PC-3 (cell line): ENCODE results near the gene WIPF1. TPM values are rescaled to one million over a fixed set of nuclear protein-coding genes. Genes with fewer than 3 reads are reported as not detected.

ENCODE experiments used
- ATAC-seq: fragments of 200-7000 bp; cut with Tn5 transposase; 2 replicates; pipeline ENCODE4 v1.9.1; 2020; ENCODE audit warnings: mild to moderate bottlenecking, moderate library complexity
- BruUV-seq: library from RNA; stranded (reverse); fragments of 400-500 nt; replicated peaks from 2 replicates; lab custom pipeline; 2021; lab: Mats Ljungman, UMichigan
- CTCF ChIA-PET: fragments of 300-600 bp; sonication (Branson Sonifier 250); formaldehyde crosslinking; loops from one replicate; lab custom pipeline; 2022; ENCODE audit warnings: antibody characterized with exemption; lab: Charles Lee
- POLR2A ChIA-PET: fragments of 300-600 bp; sonication (Branson Sonifier 250); formaldehyde crosslinking; loops from one replicate; lab custom pipeline; 2022; ENCODE audit warnings: antibody characterized with exemption; ENCODE audit not compliant: unreplicated experiment; lab: Charles Lee
- DNase-seq: peaks from one replicate; pipeline ENCODE4 v3.0.0-alpha.2; 2015
- H2AFZ ChIP-seq: fragments of 300-600 bp; sonication (generic); 2 replicates; pipeline ENCODE4 v1.6.0; 2016; ENCODE audit warnings: antibody characterized with exemption, low read length
- H3F3A ChIP-seq: fragments of 300-600 bp; sonication (generic); one replicate; pipeline ENCODE4 v1.6.0; 2017; ENCODE audit warnings: antibody characterized with exemption, low read length, control low read depth, mild to moderate bottlenecking; ENCODE audit not compliant: unreplicated experiment
- H3K27ac ChIP-seq: fragments of 300-600 bp; sonication (generic); 2 replicates; pipeline ENCODE4 v1.5.1; 2016; ENCODE audit warnings: mild to moderate bottlenecking, low read length
- H3K27me3 ChIP-seq: fragments of 300-600 bp; sonication (generic); 2 replicates; pipeline ENCODE4 v1.6.1; 2016; ENCODE audit warnings: low read length, mixed read lengths
- H3K36me3 ChIP-seq: fragments of 300-600 bp; sonication (generic); 2 replicates; pipeline ENCODE4 v1.6.1; 2016; ENCODE audit warnings: low read depth, mixed run types, low read length, mixed read lengths
- H3K4me1 ChIP-seq: fragments of 300-600 bp; sonication (generic); 2 replicates; pipeline ENCODE4 v1.5.1; 2016; ENCODE audit warnings: low read length; ENCODE audit not compliant: insufficient read depth
- H3K4me2 ChIP-seq: fragments of 300-600 bp; sonication (generic); 2 replicates; pipeline ENCODE4 v1.6.0; 2016; ENCODE audit warnings: low read length
- H3K4me3 ChIP-seq: fragments of 300-600 bp; sonication (generic); 2 replicates; pipeline ENCODE4 v1.5.1; 2016; ENCODE audit warnings: mild to moderate bottlenecking, low read length, mixed read lengths
- H3K79me2 ChIP-seq: fragments of 300-600 bp; sonication (generic); 2 replicates; pipeline ENCODE4 v1.6.1; 2017; ENCODE audit warnings: low read length, mixed read lengths
- H3K9ac ChIP-seq: fragments of 300-600 bp; sonication (generic); 2 replicates; pipeline ENCODE4 v1.6.0; 2016; ENCODE audit warnings: mild to moderate bottlenecking, low read length
- H3K9me2 ChIP-seq: fragments of 300-600 bp; sonication (generic); replicated peaks from 2 replicates; pipeline ENCODE4 v1.6.1; 2016; ENCODE audit warnings: mixed run types, low read length, mixed read lengths
- H3K9me3 ChIP-seq: fragments of 300-600 bp; sonication (generic); 2 replicates; pipeline ENCODE4 v1.6.1; 2016; ENCODE audit warnings: low read length, mixed read lengths
- H4K20me1 ChIP-seq: fragments of 300-600 bp; sonication (generic); 2 replicates; pipeline ENCODE4 v1.6.1; 2016; ENCODE audit warnings: low read length, mixed read lengths
- EZH2 ChIP-seq: fragments of 300-600 bp; sonication (generic); IDR thresholded peaks from one replicate; pipeline ENCODE4 v1.6.1; 2017; ENCODE audit warnings: antibody characterized with exemption, mild to moderate bottlenecking, low read length; ENCODE audit not compliant: unreplicated experiment
- EZH2phosphoT487 ChIP-seq: fragments of 300-600 bp; sonication (generic); IDR thresholded peaks from 2 replicates; pipeline ENCODE4 v1.6.1; 2018; ENCODE audit warnings: mild to moderate bottlenecking, antibody characterized with exemption, low read length, borderline replicate concordance
- intact Hi-C: fragments of 100-400 bp; cut with micrococcal nuclease; formaldehyde crosslinking; loops from 2 replicates; pipeline ENCODE4 v1.9.0; 2023
- total RNA-seq: library from RNA; depleted of rRNA; stranded (reverse); fragments of >200 nt; gene quantifications from 2 replicates; pipeline ENCODE4 v1.2.3, GENCODE V29; 2014
- TF ChIP-seq, protein P1 (sequence below): fragments of 300-600 bp; sonication (generic); conservative IDR thresholded peaks from 2 replicates; pipeline ENCODE4 v1.5.1; 2017; ENCODE audit warnings: antibody characterized with exemption, low read depth, mild to moderate bottlenecking, low read length

The WIPF1 gene
- total RNA-seq, 1 experiment from 2014 or later: 0.29 TPM

- H3K79me2 ChIP-seq: no peaks in the 10 kb centered on the region
- H3K27me3 ChIP-seq: no peaks in the 10 kb centered on the region
- H3K27ac ChIP-seq: no peak overlapping the region
- H3K4me3 ChIP-seq: no peak overlapping the region
- H4K20me1 ChIP-seq: no peaks in the 10 kb centered on the region
- ATAC-seq: no peak
- BruUV-seq: no TSS peak
- H3K4me2 ChIP-seq: no peak overlapping the region
- H3K9me3 ChIP-seq: no peaks in the 10 kb centered on the region
- H3K9ac ChIP-seq: no peak overlapping the region
- no peak for DNase-seq
- ChIA-PET CTCF (no interaction called here), POLR2A (no interaction called here)
- H3F3A ChIP-seq: no peaks in the 10 kb centered on the region
- intact Hi-C loops: no loop called here
- H3K4me1 ChIP-seq: peaks cover 13% of the 10 kb centered on the region
- H3K9me2 ChIP-seq: no peaks in the 10 kb centered on the region
- H3K36me3 ChIP-seq: no peaks in the 10 kb centered on the region
- TF ChIP-seq, protein P1, sequence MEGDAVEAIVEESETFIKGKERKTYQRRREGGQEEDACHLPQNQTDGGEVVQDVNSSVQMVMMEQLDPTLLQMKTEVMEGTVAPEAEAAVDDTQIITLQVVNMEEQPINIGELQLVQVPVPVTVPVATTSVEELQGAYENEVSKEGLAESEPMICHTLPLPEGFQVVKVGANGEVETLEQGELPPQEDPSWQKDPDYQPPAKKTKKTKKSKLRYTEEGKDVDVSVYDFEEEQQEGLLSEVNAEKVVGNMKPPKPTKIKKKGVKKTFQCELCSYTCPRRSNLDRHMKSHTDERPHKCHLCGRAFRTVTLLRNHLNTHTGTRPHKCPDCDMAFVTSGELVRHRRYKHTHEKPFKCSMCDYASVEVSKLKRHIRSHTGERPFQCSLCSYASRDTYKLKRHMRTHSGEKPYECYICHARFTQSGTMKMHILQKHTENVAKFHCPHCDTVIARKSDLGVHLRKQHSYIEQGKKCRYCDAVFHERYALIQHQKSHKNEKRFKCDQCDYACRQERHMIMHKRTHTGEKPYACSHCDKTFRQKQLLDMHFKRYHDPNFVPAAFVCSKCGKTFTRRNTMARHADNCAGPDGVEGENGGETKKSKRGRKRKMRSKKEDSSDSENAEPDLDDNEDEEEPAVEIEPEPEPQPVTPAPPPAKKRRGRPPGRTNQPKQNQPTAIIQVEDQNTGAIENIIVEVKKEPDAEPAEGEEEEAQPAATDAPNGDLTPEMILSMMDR: no peak
- no peak for TF ChIP-seq EZH2
- no peak overlapping the region for H2AFZ ChIP-seq
Measured at GRCh38 chr2:174588463-174588862, 9.1 kb downstream of the WIPF1 start.

- ATAC-seq (no peak), DNase-seq (no peak)
- Histone ChIP-seq H3K27me3 (no peaks in the 10 kb centered on the region), H3K4me3 (no peak overlapping the region), H3K9me3 (no peaks in the 10 kb centered on the region), H3K36me3 (no peaks in the 10 kb centered on the region), H3K79me2 (no peaks in the 10 kb centered on the region), H4K20me1 (no peaks in the 10 kb centered on the region), H3K9me2 (no peaks in the 10 kb centered on the region), H3F3A (no peaks in the 10 kb centered on the region), H3K4me1 (peaks cover 10% of the 10 kb centered on the region), H3K27ac (no peak overlapping the region), H3K9ac (no peak overlapping the region), H2AFZ (no peak overlapping the region), H3K4me2 (no peak overlapping the region)
- intact Hi-C loops: no loop called here
- TF ChIP-seq EZH2phosphoT487: no peak
- TF ChIP-seq, protein P1: no peak
- no peak for TF ChIP-seq EZH2
- ChIA-PET CTCF (no interaction called here), POLR2A (no interaction called here)
- BruUV-seq: no TSS peak
Measured at GRCh38 chr2:174587579-174587978, 10.0 kb downstream of the WIPF1 start.

- BruUV-seq: no TSS peak
- Histone ChIP-seq H2AFZ (no peak overlapping the region), H3K36me3 (no peaks in the 10 kb centered on the region), H4K20me1 (no peaks in the 10 kb centered on the region), H3K4me2 (no peak overlapping the region), H3K27me3 (no peaks in the 10 kb centered on the region), H3K9me2 (no peaks in the 10 kb centered on the region), H3K9ac (no peak overlapping the region), H3K4me1 (peaks cover 8% of the 10 kb centered on the region), H3K4me3 (no peak overlapping the region), H3K27ac (no peak overlapping the region), H3K9me3 (no peaks in the 10 kb centered on the region), H3F3A (no peaks in the 10 kb centered on the region), H3K79me2 (no peaks in the 10 kb centered on the region)
- ChIA-PET CTCF (no interaction called here), POLR2A (no interaction called here)
- no peak for DNase-seq
- ATAC-seq: no peak
- no peak for TF ChIP-seq EZH2
- no peak for TF ChIP-seq EZH2phosphoT487
- TF ChIP-seq, protein P1: no peak
- intact Hi-C loops: no loop called here
Measured at GRCh38 chr2:174586418-174587295, 10.9 kb downstream of the WIPF1 start.
